ENCODE results near the gene MTO1.
"Not testable (repeated sequence)": the region's sequence is repeated elsewhere in the genome, so short reads cannot be mapped to it uniquely, and the experiment has no call there.

Gene MTO1

DNA sequence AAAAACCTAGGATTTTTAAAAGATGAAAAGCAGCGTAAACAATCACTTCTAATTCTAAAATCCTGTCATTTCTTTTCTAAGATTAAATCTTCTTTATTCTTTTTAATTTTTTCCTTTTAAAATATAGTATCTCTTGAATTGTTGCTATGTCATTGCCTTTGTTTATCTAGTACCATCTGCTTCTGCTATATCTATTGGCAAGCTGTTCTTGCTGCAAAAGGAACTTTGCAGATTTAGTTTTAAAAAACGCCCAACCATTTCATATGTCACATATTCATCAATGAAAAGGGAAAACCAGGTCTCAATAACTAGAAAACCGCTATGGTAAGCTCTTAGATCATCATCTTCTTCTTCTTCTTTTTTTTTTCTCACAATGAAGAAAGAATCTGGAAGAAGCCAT, 70.8 kb downstream of the MTO1 start:
- DNase-seq = no peak

DNA sequence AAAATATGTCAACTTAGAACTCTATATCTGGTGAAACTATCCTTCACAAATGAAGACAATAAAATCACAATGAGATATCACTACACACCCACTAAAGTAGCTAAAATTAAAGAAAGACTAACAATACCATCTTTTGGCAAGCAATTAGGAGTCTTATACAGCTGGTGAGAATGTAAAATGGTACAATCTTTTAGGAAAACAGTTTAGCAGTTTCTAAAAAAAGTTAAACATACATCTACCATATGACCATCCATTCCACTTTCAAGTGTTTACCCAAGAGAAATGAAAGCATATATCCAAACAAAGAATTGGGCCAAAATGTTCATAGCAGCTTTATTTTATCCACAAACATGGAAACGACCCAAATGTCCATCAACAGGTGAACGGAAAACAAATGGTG, 73.1 kb downstream of the MTO1 start:
- no peak for DNase-seq

DNA sequence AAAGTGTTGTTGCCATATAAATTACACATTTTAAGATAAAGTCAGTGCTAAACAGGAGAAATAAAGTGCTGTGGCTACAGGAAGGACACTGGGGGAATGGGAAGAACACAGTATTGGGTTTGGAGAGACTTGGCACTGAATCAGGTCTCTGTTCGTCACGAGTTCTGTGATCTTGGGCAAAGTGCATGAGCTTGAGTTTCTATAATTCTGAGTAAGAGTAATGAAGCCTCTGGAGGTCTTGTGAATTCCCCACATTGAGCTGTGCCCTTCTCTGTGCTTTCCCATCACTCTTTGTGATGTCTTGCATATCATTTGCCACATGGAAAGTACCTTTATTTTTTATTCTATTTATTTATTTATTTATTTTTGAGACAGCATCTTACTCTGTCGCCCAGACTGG, 76.1 kb downstream of the MTO1 start:
- DNase-seq = no peak

DNA sequence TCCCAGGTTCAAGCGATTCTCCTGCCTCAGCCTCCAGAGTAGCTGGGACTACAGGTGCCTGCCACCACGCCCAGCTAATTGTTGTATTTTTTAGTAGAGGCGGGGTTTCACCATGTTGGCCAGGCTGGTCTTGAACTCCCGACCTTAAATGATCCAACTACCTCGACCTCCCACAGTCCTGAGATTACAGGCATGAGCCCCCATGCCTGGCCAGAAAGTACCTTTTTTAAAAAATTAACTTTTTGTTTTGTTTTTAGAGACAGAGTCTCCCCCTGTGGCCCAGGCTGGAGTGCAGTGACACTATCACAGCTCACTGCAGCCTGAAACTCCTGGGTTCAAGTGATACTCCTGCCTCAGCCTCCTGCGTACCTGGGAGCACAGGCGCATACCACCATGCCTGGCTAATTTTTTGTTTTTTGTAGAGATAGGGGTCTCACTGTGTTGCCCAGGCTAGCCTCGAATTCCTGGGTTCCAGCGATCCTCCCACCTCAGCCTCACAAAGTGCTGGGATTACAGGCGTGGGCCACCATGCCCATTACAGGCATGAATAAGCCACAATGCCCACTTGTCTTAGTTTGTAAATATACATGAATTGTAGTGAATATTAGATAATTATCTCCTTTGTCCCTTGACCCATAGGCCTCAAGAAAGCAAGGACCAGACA, 76.7 kb downstream of the MTO1 start:
- DNase-seq = no peak

DNA sequence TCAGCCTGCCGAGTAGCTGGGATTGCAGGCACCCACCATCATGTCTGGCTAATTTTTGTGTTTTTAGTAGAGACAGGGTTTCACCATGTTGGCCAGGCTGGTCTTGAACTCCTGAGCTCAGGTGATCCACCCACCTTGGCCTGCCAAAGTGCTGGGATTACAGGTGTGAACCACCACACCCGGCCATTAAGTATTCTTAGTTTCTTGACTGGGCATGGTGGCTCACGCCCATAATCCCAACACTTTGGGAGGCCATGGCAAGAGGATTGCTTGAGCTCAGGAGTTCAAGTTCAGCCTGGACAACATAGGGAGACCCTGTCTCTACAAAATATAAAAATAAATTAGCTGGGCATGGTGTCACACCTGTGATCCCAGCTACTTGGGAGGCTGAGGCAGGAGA, 80.9 kb downstream of the MTO1 start:
- not testable (repeated sequence) for DNase-seq

DNA sequence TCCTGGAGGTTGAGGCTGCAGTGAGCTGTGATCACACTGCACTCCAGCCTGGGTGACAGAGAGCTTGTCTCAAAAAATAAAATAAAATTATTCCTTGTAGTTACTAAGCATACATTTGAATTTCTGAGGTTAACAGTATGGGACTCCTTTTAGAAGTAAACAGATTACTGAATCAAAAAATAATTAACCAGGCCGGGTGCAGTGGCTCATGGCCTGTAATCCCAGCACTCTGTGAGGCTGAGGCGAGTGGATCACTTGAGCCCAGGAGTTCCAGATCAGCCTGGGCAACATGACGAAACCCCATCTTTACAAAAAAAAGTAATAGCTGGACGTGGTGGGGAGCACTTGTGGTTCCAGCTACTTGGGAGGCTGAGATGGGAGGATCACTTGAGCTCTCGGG, 81.4 kb downstream of the MTO1 start:
- DNase-seq = no peak

DNA sequence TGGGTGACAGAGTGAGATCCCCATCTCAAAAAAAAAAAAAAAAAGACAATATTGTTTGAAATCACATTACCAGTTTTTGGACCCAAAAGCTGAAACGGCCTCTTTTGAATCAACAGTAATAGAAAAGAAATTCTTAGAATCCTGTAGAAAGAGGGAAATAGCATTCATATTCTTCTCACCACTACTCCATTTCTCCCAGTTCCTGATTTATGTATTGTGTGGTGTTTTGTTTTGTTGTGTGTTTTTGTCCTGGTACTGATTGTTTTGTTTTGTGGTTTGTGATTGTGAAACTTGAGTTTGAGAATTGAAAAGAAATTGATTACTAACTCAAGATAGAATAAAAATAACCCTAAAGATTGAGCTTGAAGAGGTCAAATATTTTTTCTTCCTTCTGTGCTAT, 85.5 kb downstream of the MTO1 start:
- DNase-seq = no peak

DNA sequence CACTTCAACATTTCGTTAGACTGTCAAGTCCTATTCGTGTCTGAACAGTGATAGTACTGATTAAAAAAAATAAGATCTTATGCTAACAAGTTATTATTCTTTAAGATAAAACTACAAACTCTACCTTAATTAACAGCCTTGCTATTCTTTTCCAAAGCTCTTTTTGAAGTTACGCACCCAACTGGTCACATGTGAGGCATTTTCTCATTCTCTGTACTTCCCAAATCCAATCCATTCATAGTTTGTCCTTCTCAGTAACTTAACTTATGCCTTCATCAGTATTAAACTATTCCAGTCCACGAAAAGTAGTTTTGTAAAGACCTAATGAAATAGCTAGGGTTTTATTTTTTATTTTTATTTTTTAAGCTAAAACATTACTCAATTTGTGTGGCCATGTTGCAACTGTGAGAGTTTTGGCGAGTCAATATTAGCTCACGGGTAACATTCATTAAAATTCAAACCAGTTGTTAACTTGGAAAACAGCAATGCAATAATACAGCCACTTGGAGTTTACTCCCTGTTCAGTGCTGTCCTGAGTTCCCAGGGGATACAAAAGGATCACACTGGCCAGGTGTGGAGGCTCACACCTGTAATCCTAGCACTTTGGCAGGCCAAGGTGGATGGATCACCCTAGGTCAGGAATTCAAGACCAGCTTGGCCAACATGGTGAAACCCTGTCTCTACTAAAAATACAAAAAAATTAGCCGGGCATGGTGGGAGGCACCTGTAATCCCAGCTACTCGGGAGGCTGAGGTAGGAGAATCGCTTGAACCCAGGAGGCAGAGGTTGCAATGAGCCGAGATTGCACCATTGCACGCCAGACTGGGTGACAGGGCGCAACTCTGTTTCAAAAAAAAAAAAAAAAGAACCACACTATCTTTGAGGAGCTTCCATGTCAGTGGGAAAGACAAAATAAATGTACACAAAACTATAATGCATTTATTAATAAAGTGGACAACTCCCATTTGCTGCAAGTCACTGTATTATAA, 87.2 kb downstream of the MTO1 start:
- no peak for DNase-seq

DNA sequence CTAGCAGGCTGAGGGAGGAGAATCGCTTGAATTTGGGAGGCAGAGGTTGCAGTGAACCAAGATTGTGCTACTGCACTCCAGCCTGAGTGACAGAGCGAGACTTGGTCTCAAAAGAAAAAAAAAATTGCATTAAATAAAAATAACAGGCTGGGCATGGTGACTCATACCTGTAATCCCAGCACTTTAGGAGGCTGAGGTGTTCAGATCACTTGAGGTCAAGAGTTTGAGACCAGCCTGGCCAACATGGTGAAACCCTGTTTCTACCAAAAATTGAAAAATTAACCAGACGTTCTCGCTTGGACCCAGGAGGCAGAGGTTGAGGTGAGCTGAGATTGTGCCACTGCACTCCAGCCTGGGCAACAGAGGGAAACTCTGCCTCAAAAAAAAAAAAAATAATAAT, 89.6 kb downstream of the MTO1 start:
- DNase-seq = not testable (repeated sequence)

DNA sequence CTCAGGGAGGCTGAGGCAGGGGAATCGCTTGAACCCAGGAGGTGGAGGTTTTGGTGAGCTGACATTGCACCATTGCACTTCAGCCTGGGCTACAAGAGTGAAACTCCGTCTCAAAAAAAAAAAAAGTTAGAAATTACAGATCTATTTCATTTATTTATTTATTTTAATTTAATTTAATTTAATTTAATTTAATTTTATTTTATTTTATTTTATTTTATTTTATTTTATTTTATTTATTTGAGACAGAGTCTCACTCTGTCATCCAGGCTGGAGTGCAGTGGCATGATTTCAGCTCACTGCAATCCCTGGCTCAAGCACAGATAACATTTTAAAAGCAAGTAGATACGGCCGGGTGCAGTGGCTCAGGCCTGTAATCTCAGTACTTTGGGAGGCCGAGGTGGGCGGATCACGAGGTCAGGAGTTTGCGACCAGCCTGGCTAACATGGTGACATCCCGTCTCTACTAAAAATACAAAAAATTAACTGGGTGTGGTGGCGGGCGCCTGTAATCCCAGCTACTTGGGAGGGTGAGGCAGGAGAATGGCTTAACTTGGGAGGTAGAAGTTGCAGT, 93.9 kb downstream of the MTO1 start:
- not testable (repeated sequence) for DNase-seq

DNA sequence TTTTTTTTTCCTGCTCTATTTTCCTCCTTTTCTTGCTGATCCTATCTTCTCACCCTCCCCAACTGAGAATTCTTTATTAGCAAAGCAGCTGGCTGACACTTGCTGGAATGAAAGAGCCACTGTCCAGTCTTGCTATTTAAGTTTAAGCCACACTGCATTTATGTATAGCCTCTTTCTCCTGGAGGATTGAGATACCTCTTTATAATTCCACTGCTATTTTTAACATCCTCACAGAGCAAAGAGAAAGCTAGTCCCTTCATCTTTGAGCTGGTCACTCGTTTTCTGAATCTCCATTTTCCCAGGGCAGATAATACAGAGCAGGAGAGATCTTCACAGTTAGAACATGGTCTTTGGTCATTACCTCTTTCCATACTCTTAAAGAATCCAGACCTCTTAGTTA, 95.3 kb downstream of the MTO1 start:
- DNase-seq = no peak

Data from OCI-M1 (cell line).